AG08396 (cell line): ENCODE data around the gene KRT2.

Experiments
- DNase-seq: peaks from one replicate; pipeline ENCODE4 v3.0.0; 2012; ENCODE audit warnings: low spot score, mixed read lengths

KRT2 gene

DNA sequence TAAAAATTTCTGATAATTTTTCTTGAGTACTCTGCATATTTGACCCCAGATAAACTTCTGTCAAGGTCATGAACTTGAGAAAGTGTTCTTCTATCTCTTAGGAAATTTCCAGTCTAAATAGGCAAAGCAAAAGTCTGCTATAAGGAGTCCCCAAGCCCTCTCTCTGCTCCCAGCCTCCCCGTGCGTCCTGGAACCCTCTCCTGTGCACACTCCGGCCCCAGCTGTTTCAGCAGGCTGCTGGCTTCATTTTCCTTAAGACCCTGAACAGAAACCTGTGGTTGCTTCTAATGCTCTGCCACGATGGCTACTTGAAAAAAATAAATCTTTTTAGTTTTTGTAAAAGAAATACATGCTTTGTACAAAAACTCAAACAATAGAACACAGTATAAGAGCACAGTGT lies 14.7 kb downstream of the KRT2 start:
- no peak for DNase-seq

- DNase-seq = no peak
Observed at GRCh38 chr12:52636592-52637258, 15.3 kb downstream of the KRT2 start.

GRCh38 chr12:52636189-52636588 lies 15.8 kb downstream of the KRT2 start:
- DNase-seq = no peak

- DNase-seq = no peak
Observed at GRCh38 chr12:52634266-52635056, 17.6 kb downstream of the KRT2 start.

DNA sequence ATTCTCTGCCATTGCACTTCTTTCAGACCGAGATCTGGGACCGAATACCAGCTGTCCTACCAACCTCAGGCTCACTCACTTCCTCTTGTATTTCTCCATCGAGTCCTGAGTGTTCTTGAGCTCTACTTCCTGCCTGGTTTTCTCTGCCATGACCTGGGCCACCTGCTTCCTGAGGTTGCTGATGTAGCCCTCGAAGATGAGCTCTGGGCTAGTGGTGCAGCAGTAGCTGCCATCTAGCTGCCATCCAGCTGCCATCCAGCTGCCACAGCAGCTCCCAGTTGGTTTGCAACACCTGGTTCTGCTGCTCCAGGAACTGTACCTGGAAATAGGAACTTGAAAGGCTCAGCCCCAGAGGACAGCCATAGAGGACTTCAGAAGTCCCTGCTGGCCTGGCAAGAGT lies 18.6 kb downstream of the KRT2 start:
- no peak for DNase-seq

- no peak for DNase-seq
Observed at GRCh38 chr12:52632656-52633055, 19.4 kb downstream of the KRT2 start.

- DNase-seq = no peak
Observed at GRCh38 chr12:52631676-52632459, 20.1 kb downstream of the KRT2 start.

- no peak for DNase-seq
Observed at GRCh38 chr12:52631264-52631663, 20.7 kb downstream of the KRT2 start.

DNA sequence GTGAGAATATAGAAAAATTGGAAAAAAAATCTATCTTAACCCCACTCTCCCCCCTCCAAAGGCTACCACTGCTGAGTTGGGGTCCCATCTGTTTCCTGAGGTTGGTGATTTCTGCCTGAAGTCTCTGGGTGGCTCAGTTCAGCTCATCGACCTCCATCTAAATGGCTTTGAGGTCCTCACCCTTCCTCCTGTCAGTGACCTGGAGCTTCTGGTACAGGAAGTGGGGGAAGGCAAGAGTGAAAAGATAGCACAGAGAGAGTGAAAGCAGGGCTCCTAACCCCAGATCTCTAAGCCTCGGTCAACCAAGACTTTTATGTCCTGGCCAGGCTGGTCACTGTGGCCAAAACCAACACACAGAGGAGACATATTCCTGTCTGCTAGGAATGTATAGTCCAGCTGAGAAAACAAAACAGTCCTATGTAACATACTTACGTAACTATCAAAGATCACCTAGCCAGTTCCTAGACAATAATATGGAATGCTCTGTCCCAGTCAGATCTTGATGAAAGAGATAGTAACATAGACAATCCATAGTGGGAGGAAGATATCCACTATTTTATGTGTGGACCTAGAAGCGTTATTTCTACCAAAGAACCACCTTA lies 21.3 kb downstream of the KRT2 start:
- DNase-seq = no peak

DNA sequence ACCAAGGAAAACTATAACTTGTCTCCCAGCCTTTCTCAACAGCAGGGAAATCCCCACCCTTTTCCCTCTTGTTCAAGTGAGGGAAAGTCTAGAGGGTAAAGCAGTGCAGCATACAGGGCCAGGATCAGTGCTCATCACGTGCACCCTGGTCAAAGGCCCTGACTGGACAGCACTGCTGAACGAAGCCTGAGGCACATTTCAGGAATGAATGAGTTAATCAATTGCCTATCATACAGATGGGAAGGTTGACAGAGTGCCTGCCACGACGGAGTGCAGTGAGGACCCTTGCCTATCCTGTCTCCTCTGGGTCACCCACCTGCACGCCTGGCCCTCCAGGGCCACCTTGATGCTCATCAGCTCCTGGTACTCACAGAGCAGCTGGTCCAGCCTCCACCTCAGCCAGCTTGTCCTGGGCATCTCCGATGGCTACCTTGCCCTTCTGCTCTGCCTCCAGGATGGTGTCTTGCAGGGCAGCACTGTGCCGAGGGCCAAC lies 22.0 kb downstream of the KRT2 start:
- no peak for DNase-seq

- no peak for DNase-seq
Observed at GRCh38 chr12:52629281-52630007, 22.6 kb downstream of the KRT2 start.

- DNase-seq = no peak
Observed at GRCh38 chr12:52628841-52629240, 23.2 kb downstream of the KRT2 start.

GRCh38 chr12:52628111-52628507 lies 23.9 kb downstream of the KRT2 start:
- no peak for DNase-seq

DNA sequence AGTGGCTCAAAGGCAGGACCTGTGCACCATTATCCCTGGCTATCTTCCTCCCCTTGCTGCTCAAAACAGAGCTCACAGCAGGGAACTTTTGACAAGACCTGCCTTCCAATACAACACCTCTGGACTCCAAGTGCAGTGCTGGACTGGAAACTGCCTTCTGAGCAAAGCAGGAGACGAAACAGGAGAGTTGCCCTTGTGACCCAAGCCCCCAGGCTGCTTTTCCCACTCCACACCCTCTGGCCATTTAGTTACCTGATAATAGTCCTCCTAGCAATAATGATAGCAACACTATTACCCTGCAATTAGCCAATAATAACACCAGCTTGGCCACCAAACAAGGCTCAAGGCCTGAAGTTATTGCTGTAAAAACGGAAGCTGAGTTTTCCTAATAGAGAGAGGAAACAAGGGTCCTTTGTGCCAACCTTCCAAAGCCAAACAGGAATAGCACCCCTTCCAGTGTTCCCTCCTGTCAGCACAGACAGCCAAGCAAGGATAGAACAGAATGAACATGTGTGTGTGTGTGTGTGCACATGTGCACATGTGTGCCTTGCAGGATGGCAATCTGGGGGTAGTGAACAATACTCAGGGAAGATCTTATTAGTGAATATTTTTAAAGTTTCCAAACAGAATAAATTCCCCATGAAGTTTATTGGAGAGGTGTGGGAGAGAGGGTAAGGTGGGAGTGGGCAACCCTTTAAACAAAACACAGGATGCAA lies 24.5 kb downstream of the KRT2 start:
- no peak for DNase-seq

- no peak for DNase-seq
Observed at GRCh38 chr12:52622349-52622748, 29.7 kb downstream of the KRT2 start.

DNA sequence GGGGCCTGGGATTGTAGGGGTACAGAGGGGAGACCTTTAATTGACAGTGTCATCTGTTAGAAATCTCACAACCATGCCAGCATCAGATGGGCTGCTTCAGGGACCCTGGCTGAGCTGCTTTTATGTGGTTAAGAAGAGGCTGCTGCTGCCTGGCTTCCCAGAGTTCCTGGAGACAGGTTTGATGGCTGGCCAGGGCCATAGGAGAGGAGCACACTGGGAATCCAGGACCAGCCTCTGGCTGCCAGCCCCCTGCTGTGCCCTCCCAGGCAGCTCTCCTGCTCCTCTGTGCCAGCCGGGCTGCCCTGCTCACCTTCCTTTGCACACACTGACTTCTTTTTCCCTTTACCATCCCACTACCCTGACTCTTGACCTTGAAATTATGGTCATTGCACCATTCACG lies 33.1 kb downstream of the KRT2 start:
- no peak for DNase-seq

- DNase-seq = no peak
Observed at GRCh38 chr12:52618216-52618615, 33.8 kb downstream of the KRT2 start, which contains the start of gene KRT73. Gene KRT73, minus strand, starts transcription at chr12:52618559. Its CDS starts 35 bp downstream, at chr12:52618524.

GRCh38 chr12:52617403-52617785 lies 34.6 kb downstream of the KRT2 start:
- no peak for DNase-seq

DNA sequence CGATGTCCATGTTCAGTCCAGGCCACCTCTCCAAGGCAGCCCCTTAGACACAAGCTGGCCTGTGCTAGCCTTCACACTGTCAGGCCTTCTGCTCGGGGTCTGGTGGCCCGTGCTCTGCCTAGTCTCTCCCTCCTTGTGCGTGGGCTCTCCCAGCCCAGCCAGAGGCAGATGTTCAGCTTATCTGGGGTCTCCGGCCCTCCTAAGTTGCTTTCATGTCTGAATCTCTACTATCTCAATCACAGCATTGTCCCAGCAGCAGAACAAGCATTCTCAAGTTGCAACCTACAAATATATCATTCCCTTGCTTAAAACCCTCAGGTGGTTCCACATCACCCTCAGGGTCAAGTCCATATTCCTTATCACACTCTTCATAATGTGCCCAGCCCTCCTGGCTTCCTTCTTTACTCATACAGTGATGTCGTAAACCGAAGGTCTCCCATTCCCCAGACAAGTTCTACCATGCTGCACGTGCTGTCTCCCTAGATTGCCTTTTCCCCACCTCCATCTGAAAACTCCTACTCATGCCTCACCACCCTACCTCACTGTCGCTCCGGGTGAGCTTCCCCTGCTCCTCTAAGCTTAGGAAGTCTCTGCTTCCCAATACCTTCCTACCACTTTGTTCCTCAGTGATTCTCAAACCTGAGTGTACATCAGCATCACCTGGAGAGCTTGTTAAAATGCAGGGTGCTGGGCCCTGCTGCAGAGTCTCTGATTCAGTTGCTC lies 35.2 kb downstream of the KRT2 start:
- no peak for DNase-seq

GRCh38 chr12:52615912-52616311 lies 36.1 kb downstream of the KRT2 start:
- DNase-seq = no peak
